HCT116 (cell line): ENCODE data around the gene CARNS1. TPM values are rescaled to one million over a fixed set of nuclear protein-coding genes. Genes with fewer than 3 reads are reported as not detected.

Experiments used
- ATAC-seq: fragments of 200-7000 bp; cut with Tn5 transposase; 2 replicates; pipeline ENCODE4 v1.9.1; 2020; ENCODE audit warnings: mild to moderate bottlenecking, moderate library complexity
- BruUV-seq: library from RNA; stranded (reverse); fragments of 400-500 nt; replicated peaks from 2 replicates; lab custom pipeline; 2021; lab: Mats Ljungman, UMichigan
- CTCF ChIA-PET: fragments of 300-600 bp; sonication (Branson Sonifier 250); formaldehyde crosslinking; loops from one replicate; lab custom pipeline; 2021; ENCODE audit warnings: antibody characterized with exemption; lab: Charles Lee
- POLR2A ChIA-PET: fragments of 300-600, 350-600 bp; sonication (Branson Sonifier 250); formaldehyde crosslinking; loops from one replicate; lab custom pipeline; 2021; ENCODE audit warnings: antibody characterized with exemption; lab: Charles Lee
- RAD21 ChIA-PET, 2 experiments: fragments of 300-600 bp; sonication (Branson Sonifier 250); formaldehyde crosslinking; loops; one replicate each; lab custom pipeline; 2023; ENCODE audit warnings: low total read pairs in 2 of 2; ENCODE audit not compliant: uncharacterized antibody in 2 of 2, unreplicated experiment in 2 of 2, low non-redundant PET in 1 of 2; lab: Charles Lee
- DNase-seq: peaks from one replicate; pipeline ENCODE4 v3.0.0-alpha.2; 2010; ENCODE audit warnings: low read depth, low spot score
- H2AFZ ChIP-seq: fragments of 200-600 bp; shearing (Covaris generic), sonication (generic); 2 replicates; pipeline ENCODE4 v1.6.1; 2017; ENCODE audit warnings: low read depth, mixed run types, mixed read lengths, antibody characterized with exemption, low read length; ENCODE audit not compliant: poor library complexity, severe bottlenecking
- H3K27ac ChIP-seq: 2 replicates; pipeline ENCODE4 v1.5.1; 2012; ENCODE audit warnings: low read depth, low read length
- H3K27me3 ChIP-seq: fragments of 200-600 bp; sonication (generic); 2 replicates; pipeline ENCODE4 v1.6.1; 2016; ENCODE audit warnings: mixed run types, low read length, mixed read lengths; ENCODE audit not compliant: insufficient read depth
- H3K36me3 ChIP-seq, 2 experiments: fragments of 200-500 bp in 1 of 2; fragments of 200-600 bp in 1 of 2; sonication (Bioruptor generic) in 1 of 2; sonication (generic) in 1 of 2; 2 replicates each; pipeline versions ENCODE4 v1.5.1 to v1.6.1; 2014 to 2016; ENCODE audit warnings: low read length in 2 of 2, inconsistent platforms in 1 of 2, mixed read lengths in 1 of 2, mixed run types in 1 of 2; ENCODE audit not compliant: insufficient read depth in 2 of 2, control insufficient read depth in 1 of 2
- H3K4me1 ChIP-seq, 2 experiments: fragments of 200-600 bp in 1 of 2; sonication (generic) in 1 of 2; 2 replicates each; pipeline versions ENCODE4 v1.5.1 to v1.6.1; 2012 to 2017; ENCODE audit warnings: low read length in 2 of 2, inconsistent platforms in 1 of 2, mild to moderate bottlenecking in 1 of 2, mixed read lengths in 1 of 2, mixed run types in 1 of 2, moderate library complexity in 1 of 2; ENCODE audit not compliant: insufficient read depth in 2 of 2, control insufficient read depth in 1 of 2
- H3K4me2 ChIP-seq: fragments of 200-600 bp; sonication (generic); 2 replicates; pipeline ENCODE4 v1.6.1; 2017; ENCODE audit warnings: mixed run types, low read length, mixed read lengths
- H3K4me3 ChIP-seq, 2 experiments: fragments of 200-600 bp in 1 of 2; sonication (generic) in 1 of 2; replicated peaks in 1 of 2; 2 replicates each; pipeline ENCODE4 v1.5.1; 2011 to 2016; ENCODE audit warnings: low read length in 2 of 2, control low read depth in 1 of 2, low read depth in 1 of 2, mild to moderate bottlenecking in 1 of 2, mixed read lengths in 1 of 2, mixed run types in 1 of 2
- H3K79me2 ChIP-seq: fragments of 200-600 bp; sonication (generic); 2 replicates; pipeline ENCODE4 v1.6.1; 2017; ENCODE audit warnings: mild to moderate bottlenecking, mixed run types, low read length, moderate library complexity, mixed read lengths; ENCODE audit not compliant: insufficient read depth
- H3K9ac ChIP-seq: fragments of 200-600 bp; sonication (generic); 2 replicates; pipeline ENCODE4 v1.6.1; 2016; ENCODE audit warnings: low read length, mixed read lengths
- H3K9me2 ChIP-seq: fragments of 200-600 bp; sonication (generic), shearing (Covaris generic); 2 replicates; pipeline ENCODE4 v1.6.1; 2017; ENCODE audit warnings: mixed run types, mild to moderate bottlenecking, moderate library complexity; ENCODE audit not compliant: insufficient read depth
- H3K9me3 ChIP-seq, 2 experiments: fragments of 200-500 bp in 1 of 2; fragments of 200-600 bp in 1 of 2; sonication (Bioruptor generic) in 1 of 2; sonication (generic) in 1 of 2; 2 replicates each; pipeline ENCODE4 v1.6.1; 2014 to 2017; ENCODE audit warnings: low read length in 2 of 2, mixed read lengths in 2 of 2, inconsistent platforms in 1 of 2, low read depth in 1 of 2, mild to moderate bottlenecking in 1 of 2, mixed run types in 1 of 2, moderate library complexity in 1 of 2; ENCODE audit not compliant: control insufficient read depth in 1 of 2, insufficient read depth in 1 of 2
- H4K20me1 ChIP-seq: fragments of 200-600 bp; sonication (generic), shearing (Covaris generic); 2 replicates; pipeline ENCODE4 v1.6.1; 2017; ENCODE audit warnings: mixed run types, mild to moderate bottlenecking, moderate library complexity; ENCODE audit not compliant: insufficient read depth
- CEBPB ChIP-seq: IDR thresholded peaks from 2 replicates; pipeline ENCODE4 v1.6.1; 2012; ENCODE audit warnings: low read depth
- EZH2 ChIP-seq: fragments of 200-600 bp; sonication (generic); IDR thresholded peaks from 2 replicates; pipeline ENCODE4 v1.6.1; 2017; ENCODE audit warnings: antibody characterized with exemption, mixed run types
- JUND ChIP-seq: IDR thresholded peaks from 2 replicates; pipeline ENCODE4 v1.6.1; 2012
- POLR2A ChIP-seq: IDR thresholded peaks from 2 replicates; pipeline ENCODE4 v1.7.0; 2011; ENCODE audit warnings: borderline replicate concordance; ENCODE audit not compliant: insufficient read depth, insufficient read length; ENCODE audit errors: extremely low read depth
- POLR2AphosphoS5 ChIP-seq: IDR thresholded peaks from 2 replicates; pipeline ENCODE4 v1.6.1; 2011; ENCODE audit warnings: mild to moderate bottlenecking, low read depth, low read length, moderate library complexity
- RAD21 ChIP-seq: IDR thresholded peaks from 2 replicates; pipeline ENCODE4 v1.6.1; 2012; ENCODE audit warnings: low read depth, mild to moderate bottlenecking
- SRF ChIP-seq: IDR thresholded peaks from 2 replicates; pipeline ENCODE4 v1.6.1; 2012; ENCODE audit warnings: low read depth
- TCF7L2 ChIP-seq: IDR thresholded peaks from 2 replicates; pipeline ENCODE4 v1.7.0; 2011; ENCODE audit warnings: borderline replicate concordance, inconsistent platforms; ENCODE audit not compliant: insufficient read depth, insufficient read length; ENCODE audit errors: extremely low read depth
- YY1 ChIP-seq: IDR thresholded peaks from 2 replicates; pipeline ENCODE4 v1.6.1; 2011; ENCODE audit warnings: low read length, low read depth, moderate library complexity, mild to moderate bottlenecking; ENCODE audit not compliant: insufficient replicate concordance; ENCODE audit errors: extremely low read depth
- ZFX ChIP-seq: fragments of 450-650 bp; IDR thresholded peaks from 2 replicates; pipeline ENCODE4 v1.6.1; 2017
- intact Hi-C: fragments of 100-400 bp; cut with micrococcal nuclease; formaldehyde crosslinking; loops from 2 replicates; pipeline ENCODE4 v1.10.0; 2022
- total RNA-seq: library from RNA; stranded (reverse); gene quantifications from one replicate; pipeline ENCODE4 v1.2.1, GENCODE V29; 2021; ENCODE audit not compliant: unreplicated experiment

CARNS1 gene
- total RNA-seq, 1 experiment from 2014 or later: 1.0 TPM

DNA sequence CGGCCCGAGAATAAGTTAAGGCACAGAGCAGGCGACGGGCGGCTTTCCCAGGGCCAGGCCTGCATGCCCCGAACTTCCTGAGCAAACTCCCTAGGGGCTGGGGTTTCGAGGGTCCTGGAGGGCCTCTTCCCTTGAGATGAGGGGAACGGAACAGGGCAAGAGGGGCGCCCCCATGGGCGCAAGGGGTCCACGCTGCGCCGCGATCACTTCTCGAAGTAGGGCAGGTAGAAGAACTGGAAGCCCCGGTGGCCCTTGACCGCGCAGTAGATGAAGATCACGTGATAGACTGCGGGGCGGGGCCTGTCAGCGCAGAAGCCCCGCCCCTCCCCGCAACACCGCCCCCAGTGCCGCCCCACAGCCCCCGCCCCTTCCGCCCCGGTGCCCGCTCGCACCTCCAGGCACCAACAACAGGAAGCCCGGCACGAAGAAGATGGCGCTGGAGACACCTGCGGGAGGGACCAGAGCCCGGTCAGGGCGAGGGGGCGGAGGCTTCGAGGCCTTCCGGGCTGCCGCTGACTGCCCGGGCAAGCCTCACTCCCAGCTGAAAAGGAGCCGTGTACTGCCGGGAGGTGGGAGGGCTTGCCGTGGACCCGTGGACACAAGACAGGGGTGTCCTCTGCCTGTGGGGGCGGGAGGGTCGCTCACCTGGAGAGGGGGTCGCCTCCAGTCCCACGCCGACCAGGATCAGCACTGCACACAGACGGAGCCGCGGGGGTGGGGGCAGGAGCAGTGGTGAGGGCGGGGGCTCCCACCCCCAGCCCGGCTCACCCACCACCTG lies 49.1 kb downstream of the CARNS1 start:
- H3K4me1 ChIP-seq: peaks cover 35 to 58% of the 10 kb centered on the region in 2 experiments
- peaks cover 15% of the 10 kb centered on the region; the same call in 1 of the 2 replicates for H3K79me2 ChIP-seq
- no peaks in the 10 kb centered on the region for H3K9me2 ChIP-seq
- TSS peak; percentile 76 for BruUV-seq
- H3K36me3 ChIP-seq: no peaks in the 10 kb centered on the region
- TF ChIP-seq POLR2AphosphoS5 (peak; percentile 91), POLR2A (no peak), RAD21 (no peak), ZFX (peak; percentile 63; the same call in 1 of the 2 replicates), YY1 (peak; percentile 92)
- ATAC-seq (peak; percentile 74), DNase-seq (peak; percentile 81)
- peak overlapping the region; percentile 97 for H3K9ac ChIP-seq
- H3K4me3 ChIP-seq: peak overlapping the region; percentile 87 to 96
- no peak overlapping the region for H2AFZ ChIP-seq
- peak overlapping the region; percentile 98 for H3K27ac ChIP-seq
- intact Hi-C loops: loop anchor here (2.0 to 5.0 kb wide), 2 partner anchors 36 to 112 kb away; partner anchors contain the start of genes POLD4 and RPS6KB2
- POLR2A ChIA-PET: no interaction called here
- no peaks in the 10 kb centered on the region for H4K20me1 ChIP-seq
- H3K4me2 ChIP-seq: peak overlapping the region; percentile 100
- RAD21 ChIA-PET: interaction anchor here in 1 of 2 experiments (0.6 kb wide), 1 partner anchor 73 kb away, joined by 3 read pairs; the partner anchor contains the start of gene RAD9A
- H3K9me3 ChIP-seq: no peaks in the 10 kb centered on the region
- CTCF ChIA-PET: no interaction called here
- H3K27me3 ChIP-seq: no peaks in the 10 kb centered on the region

DNA sequence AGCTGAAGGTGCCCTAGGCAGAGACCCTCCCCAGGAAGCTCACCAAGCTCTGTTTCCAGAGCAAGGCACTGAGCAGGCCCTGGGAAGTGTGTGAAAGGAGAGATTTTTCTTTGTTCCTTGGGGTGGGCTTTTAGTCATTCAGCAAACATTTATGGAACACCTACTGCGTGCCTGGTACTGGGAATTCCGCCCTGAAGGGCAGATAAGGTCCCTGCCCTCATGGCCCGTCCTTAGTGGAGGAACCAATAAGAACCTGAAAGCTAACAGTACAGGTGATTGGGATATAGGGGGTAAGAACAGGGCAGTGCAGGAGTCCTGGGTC lies 49.7 kb downstream of the CARNS1 start:
- peak; percentile 4 for ATAC-seq
- peak overlapping the region; percentile 97 for H3K9ac ChIP-seq
- H3K4me2 ChIP-seq: peak overlapping the region; percentile 100
- no peak overlapping the region for H2AFZ ChIP-seq
- peak overlapping the region; percentile 98 for H3K27ac ChIP-seq
- TF ChIP-seq TCF7L2 (no peak), SRF (no peak), JUND (no peak), CEBPB (no peak), EZH2 (no peak)
- TF ChIP-seq, all 23 proteins: peak for 0
- H4K20me1 ChIP-seq: no peaks in the 10 kb centered on the region
- peaks cover 35 to 59% of the 10 kb centered on the region in 2 experiments for H3K4me1 ChIP-seq
- no peaks in the 10 kb centered on the region for H3K9me3 ChIP-seq
- no peaks in the 10 kb centered on the region for H3K9me2 ChIP-seq
- H3K79me2 ChIP-seq: peaks cover 15% of the 10 kb centered on the region; the same call in 1 of the 2 replicates
- intact Hi-C loops: loop anchor here (2.0 to 5.0 kb wide), 2 partner anchors 36 to 113 kb away; partner anchors contain the start of genes POLD4 and RPS6KB2
- ChIA-PET POLR2A (no interaction called here), CTCF (no interaction called here), RAD21 (interaction anchor here in 1 of 2 experiments (0.6 kb wide), 1 partner anchor 73 kb away, joined by 3 read pairs; the partner anchor contains the start of gene RAD9A)
- no peaks in the 10 kb centered on the region for H3K27me3 ChIP-seq
- DNase-seq: no peak
- H3K36me3 ChIP-seq: no peaks in the 10 kb centered on the region
- no TSS peak for BruUV-seq
- peak overlapping the region; percentile 87 to 96 for H3K4me3 ChIP-seq
